Measurements from ENCODE around the gene CCT7. TPM values are rescaled to one million over a fixed set of nuclear protein-coding genes. Genes with fewer than 3 reads are reported as not detected.

CCT7 gene
- polyA plus RNA-seq, 1 donor from 2014 or later, result 310 TPM

DNA sequence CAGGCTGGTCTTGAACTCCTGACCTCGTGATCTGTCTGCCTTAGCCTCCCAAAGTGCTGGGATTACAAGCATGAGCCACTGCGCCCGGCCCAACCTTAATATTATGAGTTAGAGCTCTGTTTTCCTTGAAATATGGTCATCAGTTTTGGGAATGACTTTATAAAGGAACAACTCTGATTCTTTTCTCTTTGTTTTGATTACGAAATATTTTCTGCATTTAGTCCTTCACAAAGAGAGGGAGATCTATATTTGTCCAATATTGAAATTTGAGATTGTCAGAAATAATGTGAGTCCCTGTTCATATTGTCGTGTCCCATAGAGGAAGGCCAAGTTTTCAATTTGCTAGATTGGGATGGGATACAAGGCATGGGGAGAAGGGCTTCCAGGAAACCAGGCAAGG, 16.9 kb upstream of the CCT7 start:
- TF ChIP-seq EP300 (conservative IDR thresholded peaks at IDR 0.05; ENCODE audit: poor library complexity, severe bottlenecking) (no peak), RAD21 (conservative IDR thresholded peaks at IDR 0.05) (no peak), EZH2 (IDR thresholded peaks at IDR 0.05; ENCODE audit: borderline replicate concordance, insufficient read depth, low read length, poor library complexity, severe bottlenecking) (no peak), TAF1 (IDR thresholded peaks at IDR 0.05; ENCODE audit: low read depth) (no peak), POLR2AphosphoS5 (IDR thresholded peaks at IDR 0.05) (no peak), MXI1 (conservative IDR thresholded peaks at IDR 0.05; ENCODE audit: poor library complexity, severe bottlenecking) (no peak), SMC3 (conservative IDR thresholded peaks at IDR 0.05; ENCODE audit: poor library complexity) (no peak)
- TF ChIP-seq, protein P1, sequence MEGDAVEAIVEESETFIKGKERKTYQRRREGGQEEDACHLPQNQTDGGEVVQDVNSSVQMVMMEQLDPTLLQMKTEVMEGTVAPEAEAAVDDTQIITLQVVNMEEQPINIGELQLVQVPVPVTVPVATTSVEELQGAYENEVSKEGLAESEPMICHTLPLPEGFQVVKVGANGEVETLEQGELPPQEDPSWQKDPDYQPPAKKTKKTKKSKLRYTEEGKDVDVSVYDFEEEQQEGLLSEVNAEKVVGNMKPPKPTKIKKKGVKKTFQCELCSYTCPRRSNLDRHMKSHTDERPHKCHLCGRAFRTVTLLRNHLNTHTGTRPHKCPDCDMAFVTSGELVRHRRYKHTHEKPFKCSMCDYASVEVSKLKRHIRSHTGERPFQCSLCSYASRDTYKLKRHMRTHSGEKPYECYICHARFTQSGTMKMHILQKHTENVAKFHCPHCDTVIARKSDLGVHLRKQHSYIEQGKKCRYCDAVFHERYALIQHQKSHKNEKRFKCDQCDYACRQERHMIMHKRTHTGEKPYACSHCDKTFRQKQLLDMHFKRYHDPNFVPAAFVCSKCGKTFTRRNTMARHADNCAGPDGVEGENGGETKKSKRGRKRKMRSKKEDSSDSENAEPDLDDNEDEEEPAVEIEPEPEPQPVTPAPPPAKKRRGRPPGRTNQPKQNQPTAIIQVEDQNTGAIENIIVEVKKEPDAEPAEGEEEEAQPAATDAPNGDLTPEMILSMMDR (IDR thresholded peaks at IDR 0.05; ENCODE audit: poor library complexity, severe bottlenecking), result no peak
- TF ChIP-seq, protein P2, sequence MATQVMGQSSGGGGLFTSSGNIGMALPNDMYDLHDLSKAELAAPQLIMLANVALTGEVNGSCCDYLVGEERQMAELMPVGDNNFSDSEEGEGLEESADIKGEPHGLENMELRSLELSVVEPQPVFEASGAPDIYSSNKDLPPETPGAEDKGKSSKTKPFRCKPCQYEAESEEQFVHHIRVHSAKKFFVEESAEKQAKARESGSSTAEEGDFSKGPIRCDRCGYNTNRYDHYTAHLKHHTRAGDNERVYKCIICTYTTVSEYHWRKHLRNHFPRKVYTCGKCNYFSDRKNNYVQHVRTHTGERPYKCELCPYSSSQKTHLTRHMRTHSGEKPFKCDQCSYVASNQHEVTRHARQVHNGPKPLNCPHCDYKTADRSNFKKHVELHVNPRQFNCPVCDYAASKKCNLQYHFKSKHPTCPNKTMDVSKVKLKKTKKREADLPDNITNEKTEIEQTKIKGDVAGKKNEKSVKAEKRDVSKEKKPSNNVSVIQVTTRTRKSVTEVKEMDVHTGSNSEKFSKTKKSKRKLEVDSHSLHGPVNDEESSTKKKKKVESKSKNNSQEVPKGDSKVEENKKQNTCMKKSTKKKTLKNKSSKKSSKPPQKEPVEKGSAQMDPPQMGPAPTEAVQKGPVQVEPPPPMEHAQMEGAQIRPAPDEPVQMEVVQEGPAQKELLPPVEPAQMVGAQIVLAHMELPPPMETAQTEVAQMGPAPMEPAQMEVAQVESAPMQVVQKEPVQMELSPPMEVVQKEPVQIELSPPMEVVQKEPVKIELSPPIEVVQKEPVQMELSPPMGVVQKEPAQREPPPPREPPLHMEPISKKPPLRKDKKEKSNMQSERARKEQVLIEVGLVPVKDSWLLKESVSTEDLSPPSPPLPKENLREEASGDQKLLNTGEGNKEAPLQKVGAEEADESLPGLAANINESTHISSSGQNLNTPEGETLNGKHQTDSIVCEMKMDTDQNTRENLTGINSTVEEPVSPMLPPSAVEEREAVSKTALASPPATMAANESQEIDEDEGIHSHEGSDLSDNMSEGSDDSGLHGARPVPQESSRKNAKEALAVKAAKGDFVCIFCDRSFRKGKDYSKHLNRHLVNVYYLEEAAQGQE (IDR thresholded peaks at IDR 0.05; ENCODE audit: borderline replicate concordance), result no peak
- Histone ChIP-seq H2AFZ (ENCODE audit: low read depth, low read length) (no peak overlapping the region), H3K4me3 (ENCODE audit: low read length) (no peak overlapping the region), H3K79me2 (replicated peaks; ENCODE audit: insufficient read depth, low read length) (no peaks in the 10 kb centered on the region), H3K9me3 (ENCODE audit: low read length) (no peaks in the 10 kb centered on the region), H3K36me3 (ENCODE audit: insufficient read depth, low read length) (peaks cover 6% of the 10 kb centered on the region), H4K20me1 (ENCODE audit: insufficient read depth) (no peaks in the 10 kb centered on the region), H3K9me2 (ENCODE audit: insufficient read depth, low read length) (no peaks in the 10 kb centered on the region), H3K27ac (ENCODE audit: low read length) (no peak overlapping the region), H3K4me2 (ENCODE audit: low read length) (no peak overlapping the region), H3F3A (ENCODE audit: insufficient read depth, low read length, poor library complexity, severe bottlenecking) (no peaks in the 10 kb centered on the region), H3K27me3 (ENCODE audit: insufficient read depth, low read depth, low read length) (no peaks in the 10 kb centered on the region), H3K9ac (ENCODE audit: low read length) (no peak overlapping the region)

DNA sequence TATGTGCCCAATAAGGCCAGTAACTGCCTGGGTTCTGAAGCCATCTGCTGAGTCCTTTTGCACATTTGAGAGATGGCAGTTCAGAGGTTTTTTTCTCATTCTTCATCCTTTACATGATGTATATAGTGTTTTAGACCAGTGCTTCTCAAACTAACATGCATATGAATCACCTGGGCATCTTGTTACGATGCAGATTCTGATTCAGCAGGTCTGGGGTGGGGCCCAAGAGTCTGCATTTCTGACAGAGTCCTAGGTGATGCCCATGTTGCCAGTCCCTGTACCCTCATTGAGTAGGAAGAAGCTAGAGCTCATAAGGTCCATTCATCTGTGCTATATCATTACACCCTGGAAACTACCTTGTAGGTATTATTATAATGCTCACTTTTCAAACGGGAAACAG, 16.3 kb upstream of the CCT7 start:
- Histone ChIP-seq H4K20me1 (ENCODE audit: insufficient read depth) (no peaks in the 10 kb centered on the region), H3F3A (ENCODE audit: insufficient read depth, low read length, poor library complexity, severe bottlenecking) (no peaks in the 10 kb centered on the region), H3K36me3 (ENCODE audit: insufficient read depth, low read length) (peaks cover 6% of the 10 kb centered on the region), H3K9ac (ENCODE audit: low read length) (no peak overlapping the region), H3K4me3 (ENCODE audit: low read length) (no peak overlapping the region), H3K9me3 (ENCODE audit: low read length) (no peaks in the 10 kb centered on the region), H3K27me3 (ENCODE audit: insufficient read depth, low read depth, low read length) (no peaks in the 10 kb centered on the region), H3K4me2 (ENCODE audit: low read length) (no peak overlapping the region), H3K9me2 (ENCODE audit: insufficient read depth, low read length) (no peaks in the 10 kb centered on the region), H3K79me2 (replicated peaks; ENCODE audit: insufficient read depth, low read length) (no peaks in the 10 kb centered on the region), H3K27ac (ENCODE audit: low read length) (no peak overlapping the region), H2AFZ (ENCODE audit: low read depth, low read length) (no peak overlapping the region)
- TF ChIP-seq POLR2AphosphoS5 (IDR thresholded peaks at IDR 0.05), result no peak
- TF ChIP-seq, protein P2 (IDR thresholded peaks at IDR 0.05; ENCODE audit: borderline replicate concordance), result no peak
- no peak for TF ChIP-seq SMC3 (conservative IDR thresholded peaks at IDR 0.05; ENCODE audit: poor library complexity)

Measured in neural cell (in vitro differentiated cells).